Measurements from ENCODE around the gene UBAC1. TPM values are rescaled to one million over a fixed set of nuclear protein-coding genes. Genes with fewer than 3 reads are reported as not detected.

UBAC1 gene
- total RNA-seq, 1 donor from 2014 or later, result 57.9 TPM

GRCh38 chr9:135983208-135984071, 22.3 kb upstream of the UBAC1 start:
- no peak overlapping the region for H3K27ac ChIP-seq
- no peak for TF ChIP-seq POLR2A (IDR thresholded peaks at IDR 0.05)
- no peak for TF ChIP-seq POLR2AphosphoS5 (IDR thresholded peaks at IDR 0.05; ENCODE audit: insufficient read depth in 1 of 2, low read depth in 1 of 2)
- TF ChIP-seq, protein P1, sequence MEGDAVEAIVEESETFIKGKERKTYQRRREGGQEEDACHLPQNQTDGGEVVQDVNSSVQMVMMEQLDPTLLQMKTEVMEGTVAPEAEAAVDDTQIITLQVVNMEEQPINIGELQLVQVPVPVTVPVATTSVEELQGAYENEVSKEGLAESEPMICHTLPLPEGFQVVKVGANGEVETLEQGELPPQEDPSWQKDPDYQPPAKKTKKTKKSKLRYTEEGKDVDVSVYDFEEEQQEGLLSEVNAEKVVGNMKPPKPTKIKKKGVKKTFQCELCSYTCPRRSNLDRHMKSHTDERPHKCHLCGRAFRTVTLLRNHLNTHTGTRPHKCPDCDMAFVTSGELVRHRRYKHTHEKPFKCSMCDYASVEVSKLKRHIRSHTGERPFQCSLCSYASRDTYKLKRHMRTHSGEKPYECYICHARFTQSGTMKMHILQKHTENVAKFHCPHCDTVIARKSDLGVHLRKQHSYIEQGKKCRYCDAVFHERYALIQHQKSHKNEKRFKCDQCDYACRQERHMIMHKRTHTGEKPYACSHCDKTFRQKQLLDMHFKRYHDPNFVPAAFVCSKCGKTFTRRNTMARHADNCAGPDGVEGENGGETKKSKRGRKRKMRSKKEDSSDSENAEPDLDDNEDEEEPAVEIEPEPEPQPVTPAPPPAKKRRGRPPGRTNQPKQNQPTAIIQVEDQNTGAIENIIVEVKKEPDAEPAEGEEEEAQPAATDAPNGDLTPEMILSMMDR (IDR thresholded peaks at IDR 0.05), result no peak
- no peak for DNase-seq (ENCODE audit: extremely low spot score in 2 of 2)
- no peak overlapping the region for H3K4me3 ChIP-seq
- no peaks in the 10 kb centered on the region for H3K9me3 ChIP-seq
- H3K4me1 ChIP-seq, result peaks cover 8% of the 10 kb centered on the region
- no peaks in the 10 kb centered on the region for H3K36me3 ChIP-seq
- intact Hi-C loops (cut with DNase I), result no loop called here
- H3K27me3 ChIP-seq, result no peaks in the 10 kb centered on the region

- no peak overlapping the region for H3K27ac ChIP-seq
- no peak overlapping the region for H3K4me3 ChIP-seq
- H3K9me3 ChIP-seq, result no peaks in the 10 kb centered on the region
- H3K4me1 ChIP-seq, result peaks cover 8% of the 10 kb centered on the region
- TF ChIP-seq POLR2AphosphoS5 (IDR thresholded peaks at IDR 0.05; ENCODE audit: insufficient read depth in 1 of 2, low read depth in 1 of 2) (no peak), POLR2A (IDR thresholded peaks at IDR 0.05) (no peak)
- TF ChIP-seq, protein P1 (IDR thresholded peaks at IDR 0.05), result no peak
- H3K36me3 ChIP-seq, result no peaks in the 10 kb centered on the region
- intact Hi-C loops (cut with DNase I), result no loop called here
- no peaks in the 10 kb centered on the region for H3K27me3 ChIP-seq
- DNase-seq (ENCODE audit: extremely low spot score in 2 of 2), result no peak
Observed at GRCh38 chr9:135982499-135983207, 21.5 kb upstream of the UBAC1 start.

GRCh38 chr9:135980926-135981630, 19.9 kb upstream of the UBAC1 start:
- DNase-seq (ENCODE audit: extremely low spot score in 2 of 2), result no peak
- no peaks in the 10 kb centered on the region for H3K36me3 ChIP-seq
- no peak for TF ChIP-seq POLR2A (IDR thresholded peaks at IDR 0.05)
- no peak overlapping the region for H3K4me3 ChIP-seq
- no peak overlapping the region for H3K27ac ChIP-seq
- intact Hi-C loops (cut with DNase I), result no loop called here
- H3K4me1 ChIP-seq, result peaks cover 8% of the 10 kb centered on the region
- H3K9me3 ChIP-seq, result no peaks in the 10 kb centered on the region
- no peaks in the 10 kb centered on the region for H3K27me3 ChIP-seq

DNA sequence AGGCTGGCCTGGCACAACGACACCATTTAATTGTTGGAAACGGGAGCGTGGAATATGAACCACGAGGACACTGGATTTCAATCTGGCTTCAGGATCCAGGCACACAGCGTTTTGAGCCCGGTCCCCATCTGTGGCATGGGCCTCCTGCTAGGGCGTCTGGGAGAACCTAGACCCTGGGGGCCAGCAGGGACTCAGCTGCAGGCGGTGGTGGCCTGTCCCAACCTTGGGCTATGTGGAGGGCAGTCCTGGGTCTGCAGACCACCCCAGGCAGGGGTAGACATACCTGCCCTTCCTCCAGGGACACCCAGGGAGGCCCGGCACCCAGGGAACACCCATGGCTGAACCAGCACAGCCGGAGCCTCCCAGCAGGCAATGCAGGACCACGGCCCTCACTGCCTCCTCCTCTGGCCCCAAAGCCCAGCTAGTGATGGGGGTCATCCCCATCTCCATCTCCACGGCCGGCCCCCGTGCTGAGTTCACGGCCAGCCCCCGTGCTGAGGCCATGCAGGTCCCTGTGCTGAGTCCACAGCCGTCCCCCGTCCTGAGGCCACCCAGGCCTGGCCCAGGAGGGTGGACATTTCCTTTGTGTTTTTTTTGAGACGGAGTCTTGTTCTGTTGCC, 18.5 kb upstream of the UBAC1 start:
- H3K4me3 ChIP-seq, result no peak overlapping the region
- H3K36me3 ChIP-seq, result no peaks in the 10 kb centered on the region
- H3K27me3 ChIP-seq, result no peaks in the 10 kb centered on the region
- H3K27ac ChIP-seq, result no peak overlapping the region
- intact Hi-C loops (cut with DNase I), result no loop called here
- DNase-seq (ENCODE audit: extremely low spot score in 2 of 2), result no peak
- TF ChIP-seq POLR2AphosphoS5 (IDR thresholded peaks at IDR 0.05; ENCODE audit: insufficient read depth in 1 of 2, low read depth in 1 of 2), result no peak
- no peak for TF ChIP-seq POLR2A (IDR thresholded peaks at IDR 0.05)
- TF ChIP-seq, protein P1 (IDR thresholded peaks at IDR 0.05), result no peak
- H3K9me3 ChIP-seq, result no peaks in the 10 kb centered on the region
- H3K4me1 ChIP-seq, result peaks cover 8% of the 10 kb centered on the region

Data from vagina (tissue), 2 donors.